ENCODE data around the gene TAF4B.

TAF4B gene

DNA sequence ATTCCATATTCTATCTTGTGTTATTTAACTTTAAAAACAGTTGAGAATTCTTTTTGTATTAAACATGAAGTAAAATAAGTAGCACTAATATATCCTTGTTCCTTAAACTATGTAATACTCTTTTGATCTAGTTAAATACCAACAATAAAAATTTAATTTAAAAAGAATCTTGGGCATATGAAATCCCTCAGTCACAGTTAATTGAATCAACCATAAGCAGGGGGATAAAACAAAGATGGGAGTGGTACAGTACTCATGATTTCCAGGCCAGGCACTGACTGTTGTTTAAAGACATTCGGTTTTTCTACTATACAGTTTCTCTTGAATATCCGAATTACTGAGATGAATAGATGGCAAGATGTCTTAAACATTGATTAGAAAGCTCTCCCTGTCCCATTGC is 99.5 kb downstream of the TAF4B start:
- TF ChIP-seq CTCF (IDR thresholded peaks at IDR 0.05; ENCODE audit: control insufficient read depth, extremely low read depth, insufficient read depth) = no peak
- no peak for DNase-seq (ENCODE audit: low read depth)
- no peak overlapping the region for H3K4me3 ChIP-seq (ENCODE audit: low read depth, low read length)

DNA sequence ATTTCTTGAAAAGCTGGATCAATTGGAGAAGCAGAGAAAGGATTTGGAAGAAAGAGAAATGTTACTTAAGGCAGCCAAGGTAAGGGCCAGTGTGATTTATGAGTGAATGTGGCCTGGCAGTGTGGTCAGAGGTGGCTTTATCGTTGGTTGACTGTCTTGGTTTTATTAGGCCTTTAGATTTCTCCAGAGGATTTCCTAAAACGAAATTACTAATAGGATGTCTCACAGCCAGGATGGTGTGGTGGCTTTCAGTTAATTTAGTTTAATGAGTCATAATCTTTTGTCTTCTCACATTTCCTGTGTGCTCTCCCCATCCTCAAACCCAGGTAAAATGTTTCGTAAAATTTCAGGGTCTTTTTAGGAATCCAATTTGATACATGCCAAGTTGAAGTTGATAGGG is 100.8 kb downstream of the TAF4B start:
- no peak for DNase-seq (ENCODE audit: low read depth)
- H3K4me3 ChIP-seq (ENCODE audit: low read depth, low read length) = no peak overlapping the region
- no peak for TF ChIP-seq CTCF (IDR thresholded peaks at IDR 0.05; ENCODE audit: control insufficient read depth, extremely low read depth, insufficient read depth)

DNA sequence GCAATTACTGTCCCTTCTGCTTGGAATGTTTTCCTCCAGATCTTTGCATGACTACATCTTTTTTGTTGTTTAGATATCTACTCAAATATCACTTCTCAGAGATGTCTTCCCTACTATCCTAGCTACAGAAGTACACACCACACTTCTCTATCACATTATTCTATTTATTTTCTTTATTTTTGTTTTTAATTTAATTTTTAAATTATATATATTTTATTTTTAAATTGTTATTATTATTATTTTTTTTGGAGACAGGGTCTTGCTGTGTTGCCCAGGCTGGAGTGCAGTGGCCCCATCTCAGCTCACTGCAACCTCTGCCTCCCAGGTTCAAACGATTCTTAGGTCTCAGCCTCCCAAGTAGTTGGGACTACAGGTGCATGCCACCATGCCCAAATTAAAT is 106.7 kb downstream of the TAF4B start:
- H3K4me3 ChIP-seq (ENCODE audit: low read depth, low read length) = no peak overlapping the region
- no peak for TF ChIP-seq CTCF (IDR thresholded peaks at IDR 0.05; ENCODE audit: control insufficient read depth, extremely low read depth, insufficient read depth)

GRCh38 chr18:26335156-26335555 is 108.9 kb downstream of the TAF4B start:
- no peak for DNase-seq (ENCODE audit: low read depth)
- H3K4me3 ChIP-seq (ENCODE audit: low read depth, low read length) = no peak overlapping the region
- no peak for TF ChIP-seq CTCF (IDR thresholded peaks at IDR 0.05; ENCODE audit: control insufficient read depth, extremely low read depth, insufficient read depth)

More for the DNA sequence above, 106.7 kb downstream of the TAF4B start:
- no peak for DNase-seq (ENCODE audit: low read depth)

- no peak for DNase-seq (ENCODE audit: low read depth)
- TF ChIP-seq CTCF (IDR thresholded peaks at IDR 0.05; ENCODE audit: control insufficient read depth, extremely low read depth, insufficient read depth) = no peak
Measured at GRCh38 chr18:26335571-26336487, 109.6 kb downstream of the TAF4B start.

GRCh38 chr18:26336572-26336971 is 110.3 kb downstream of the TAF4B start:
- H3K4me3 ChIP-seq (ENCODE audit: low read depth, low read length) = no peak overlapping the region
- DNase-seq (ENCODE audit: low read depth) = no peak
- TF ChIP-seq CTCF (IDR thresholded peaks at IDR 0.05; ENCODE audit: control insufficient read depth, extremely low read depth, insufficient read depth) = no peak

More at GRCh38 chr18:26335571-26336487, 109.6 kb downstream of the TAF4B start:
- H3K4me3 ChIP-seq (ENCODE audit: low read depth, low read length) = no peak overlapping the region

Data from LNCaP clone FGC (cell line).